Kidney (tissue), 14 donors: ENCODE measurements around the gene TRIP11. TPM values are rescaled to one million over a fixed set of nuclear protein-coding genes. Genes with fewer than 3 reads are reported as not detected.

Experiments used
- DNase-seq, 5 donors: peaks; one replicate each; pipeline ENCODE4 v3.0.0-alpha.2; 2013 to 2020
- FAIRE-seq: peaks from 2 replicates; lab custom pipeline; 2012; peaks lifted over from hg19 to GRCh38; lab: Jason Lieb, UNC
- H3K27ac ChIP-seq, 2 donors: one replicate each; pipeline ENCODE4 v1.7.0; 2013; ENCODE audit warnings: low read depth in 2 of 2, low read length in 2 of 2, inconsistent platforms in 1 of 2
- H3K27me3 ChIP-seq: one replicate; pipeline ENCODE4 v1.7.1; 2013; ENCODE audit warnings: low read length, inconsistent platforms; ENCODE audit not compliant: control insufficient read depth, insufficient read depth
- H3K36me3 ChIP-seq, 3 donors: one replicate each; pipeline versions ENCODE4 v1.7.0 to v1.7.1; 2013; ENCODE audit warnings: low read length in 3 of 3, control low read depth in 1 of 3, inconsistent platforms in 1 of 3; ENCODE audit not compliant: insufficient read depth in 3 of 3, control insufficient read depth in 2 of 3
- H3K4me1 ChIP-seq, 3 donors: one replicate each; pipeline versions ENCODE4 v1.7.0 to v1.7.1; 2013; ENCODE audit warnings: low read length in 3 of 3, inconsistent platforms in 1 of 3, low read depth in 1 of 3; ENCODE audit not compliant: control insufficient read depth in 2 of 3, insufficient read depth in 2 of 3
- H3K4me3 ChIP-seq, 3 donors: one replicate each; pipeline versions ENCODE4 v1.7.0 to v1.8.1; 2013; ENCODE audit warnings: low read length in 3 of 3, control low read depth in 1 of 3, inconsistent platforms in 1 of 3
- H3K9ac ChIP-seq, 3 donors: one replicate each; pipeline versions ENCODE4 v1.7.0 to v1.7.1; 2013; ENCODE audit warnings: low read length in 3 of 3, control low read depth in 1 of 3, inconsistent platforms in 1 of 3
- H3K9me3 ChIP-seq, 3 donors: one replicate each; pipeline versions ENCODE4 v1.7.0 to v1.7.1; 2013; ENCODE audit warnings: low read length in 3 of 3, control low read depth in 1 of 3, inconsistent platforms in 1 of 3; ENCODE audit not compliant: control insufficient read depth in 2 of 3, insufficient read depth in 1 of 3
- CTCF ChIP-seq: IDR thresholded peaks from 3 replicates; pipeline ENCODE4 v1.5.1; 2012; ENCODE audit warnings: mild to moderate bottlenecking, moderate library complexity, borderline replicate concordance; ENCODE audit not compliant: insufficient read depth; ENCODE audit errors: extremely low read depth
- intact Hi-C: fragments of 100-400 bp; cut with DNase I; formaldehyde crosslinking; loops from one replicate; pipeline ENCODE4 v1.11.1; 2022
- polyA plus RNA-seq: library from polyadenylated mRNA; stranded (reverse); fragments of 350-450 nt; fragmentation: Illumina TruSeq; extraction: RNeasy Lipid Tissue Mini Kit (QIAGEN cat#74804); gene quantifications from one replicate; pipeline ENCODE4 v1.2.3, GENCODE V29; 2014; ENCODE audit warnings: low read depth, low replicate concordance; ENCODE audit not compliant: insufficient read depth
- total RNA-seq: library from RNA; stranded (reverse); fragmentation: NEBNext Ultra II Directional; extraction: Animal tissue kit (Norgen Biotek cat#: 25700); gene quantifications from one replicate; pipeline ENCODE4 v1.2.1, GENCODE V29; 2021
- donor health status: control.
- donor health status: control.
- donor health status: control.
- donor health status: control.
- donor health status: control.
- donor health status: DM: yes; HTN: yes; CAD: no.
- donor health status: Normal renal cell carcinoma (clear cell type).

TRIP11 gene
- total and polyA plus RNA-seq, 2 donors from 2014 or later: 6.2 to 71.5 TPM

- H3K4me3 ChIP-seq: no peak overlapping the region
- intact Hi-C loops: no loop called here
- peak; percentile 53 for FAIRE-seq
Observed at GRCh38 chr14:91983588-91983987, 56.3 kb downstream of the TRIP11 start.

GRCh38 chr14:91980157-91980556, 59.7 kb downstream of the TRIP11 start:
- no peak for DNase-seq
- Histone ChIP-seq H3K4me1 (peaks cover 0 to 2% (median 0%) of the 10 kb centered on the region in 3 donors), H3K27ac (no peak overlapping the region), H3K36me3 (peaks cover 0 to 9% (median 4%) of the 10 kb centered on the region in 3 donors), H3K27me3 (no peaks in the 10 kb centered on the region), H3K4me3 (no peak overlapping the region), H3K9ac (no peak overlapping the region), H3K9me3 (no peaks in the 10 kb centered on the region)
- FAIRE-seq: no peak
- intact Hi-C loops: no loop called here
- TF ChIP-seq CTCF: no peak

More at GRCh38 chr14:91983588-91983987, 56.3 kb downstream of the TRIP11 start:
- no peaks in the 10 kb centered on the region for H3K27me3 ChIP-seq
- no peak for DNase-seq
- TF ChIP-seq CTCF: no peak
- no peak overlapping the region for H3K27ac ChIP-seq
- no peak overlapping the region for H3K9ac ChIP-seq
- H3K4me1 ChIP-seq: peaks cover 0 to 12% (median 2%) of the 10 kb centered on the region in 3 donors
- peaks cover 6 to 17% (median 11%) of the 10 kb centered on the region in 3 donors for H3K36me3 ChIP-seq
- H3K9me3 ChIP-seq: no peaks in the 10 kb centered on the region

- no peak for TF ChIP-seq CTCF
- FAIRE-seq: no peak
Observed at GRCh38 chr14:91977884-91978283, 62.0 kb downstream of the TRIP11 start.

GRCh38 chr14:91975763-91976162, 64.1 kb downstream of the TRIP11 start:
- Histone ChIP-seq H3K36me3 (peaks cover 0 to 17% (median 10%) of the 10 kb centered on the region in 3 donors), H3K9ac (no peak overlapping the region), H3K27me3 (no peaks in the 10 kb centered on the region), H3K9me3 (no peaks in the 10 kb centered on the region), H3K4me1 (peaks cover 0 to 2% (median 0%) of the 10 kb centered on the region in 3 donors), H3K27ac (no peak overlapping the region), H3K4me3 (no peak overlapping the region)
- no peak for TF ChIP-seq CTCF
- intact Hi-C loops: no loop called here
- DNase-seq: no peak
- no peak for FAIRE-seq

More at GRCh38 chr14:91977884-91978283, 62.0 kb downstream of the TRIP11 start:
- H3K9ac ChIP-seq: no peak overlapping the region
- peaks cover 0 to 2% (median 0%) of the 10 kb centered on the region in 3 donors for H3K4me1 ChIP-seq
- peaks cover 0 to 10% (median 10%) of the 10 kb centered on the region in 3 donors for H3K36me3 ChIP-seq
- no peak for DNase-seq
- H3K9me3 ChIP-seq: no peaks in the 10 kb centered on the region
- intact Hi-C loops: no loop called here
- no peak overlapping the region for H3K4me3 ChIP-seq
- no peak overlapping the region for H3K27ac ChIP-seq
- no peaks in the 10 kb centered on the region for H3K27me3 ChIP-seq
